Mesenchymal stem cell (in vitro differentiated cells and primary cell): ENCODE measurements around the gene EXTL1.

ENCODE experiments used
- DNase-seq: peaks from one replicate; pipeline ENCODE4 v3.0.0-alpha.2; 2013
- H2AFZ ChIP-seq: one replicate; pipeline ENCODE4 v1.6.1; 2013; ENCODE audit warnings: low read depth, mild to moderate bottlenecking, control low read depth, inconsistent platforms, low read length, moderate library complexity
- H2AK5ac ChIP-seq: 2 replicates; pipeline ENCODE4 v1.6.1; 2013; ENCODE audit warnings: low read length, moderate library complexity, mild to moderate bottlenecking, inconsistent platforms; ENCODE audit not compliant: severe bottlenecking
- H2BK120ac ChIP-seq: one replicate; pipeline ENCODE4 v1.6.1; 2013; ENCODE audit warnings: low read depth, mild to moderate bottlenecking, inconsistent platforms, low read length, moderate library complexity
- H2BK12ac ChIP-seq, 2 experiments: one replicate each; pipeline ENCODE4 v1.6.1; 2013; ENCODE audit warnings: inconsistent platforms in 2 of 2, low read length in 2 of 2, mild to moderate bottlenecking in 2 of 2, moderate library complexity in 2 of 2, control low read depth in 1 of 2
- H2BK15ac ChIP-seq: one replicate; pipeline ENCODE4 v1.6.1; 2013; ENCODE audit warnings: mild to moderate bottlenecking, low read depth, inconsistent platforms; ENCODE audit not compliant: poor library complexity, severe bottlenecking
- H2BK5ac ChIP-seq: 2 replicates; pipeline ENCODE4 v1.6.1; 2013; ENCODE audit warnings: low read depth, mild to moderate bottlenecking, low read length, control low read depth, inconsistent platforms; ENCODE audit not compliant: poor library complexity, severe bottlenecking
- H3K14ac ChIP-seq, 2 experiments: one replicate each; pipeline ENCODE4 v1.6.1; 2013; ENCODE audit warnings: inconsistent platforms in 2 of 2, low read length in 2 of 2, control low read depth in 1 of 2, mild to moderate bottlenecking in 1 of 2, moderate library complexity in 1 of 2
- H3K18ac ChIP-seq, 2 experiments: one replicate each; pipeline ENCODE4 v1.6.1; 2013; ENCODE audit warnings: inconsistent platforms in 2 of 2, low read length in 2 of 2, control low read depth in 1 of 2, low read depth in 1 of 2, mild to moderate bottlenecking in 1 of 2
- H3K23ac ChIP-seq, 2 experiments: one replicate each; pipeline ENCODE4 v1.6.1; 2013; ENCODE audit warnings: inconsistent platforms in 2 of 2, low read length in 2 of 2, mild to moderate bottlenecking in 2 of 2, moderate library complexity in 2 of 2, control low read depth in 1 of 2
- H3K27ac ChIP-seq: 2 replicates; pipeline ENCODE4 v1.5.1; 2013; ENCODE audit warnings: mild to moderate bottlenecking, moderate library complexity, low read length, control low read depth, inconsistent platforms; ENCODE audit not compliant: poor library complexity, severe bottlenecking
- H3K27me3 ChIP-seq, 2 experiments: 2 replicates each; pipeline versions ENCODE4 v1.6.1 to v1.7.0; 2013; ENCODE audit warnings: low read length in 2 of 2, mild to moderate bottlenecking in 2 of 2, moderate library complexity in 2 of 2, control low read depth in 1 of 2, inconsistent platforms in 1 of 2; ENCODE audit not compliant: control insufficient read depth in 1 of 2, insufficient read depth in 1 of 2
- H3K36me3 ChIP-seq, 2 experiments: 2 replicates each; pipeline versions ENCODE4 v1.6.1 to v1.7.0; 2013; ENCODE audit warnings: low read length in 2 of 2, control low read depth in 1 of 2, inconsistent platforms in 1 of 2, low read depth in 1 of 2, mild to moderate bottlenecking in 1 of 2; ENCODE audit not compliant: insufficient read depth in 2 of 2, control insufficient read depth in 1 of 2
- H3K4ac ChIP-seq, 2 experiments: one replicate each; pipeline ENCODE4 v1.6.1; 2013; ENCODE audit warnings: inconsistent platforms in 2 of 2, low read length in 2 of 2, mild to moderate bottlenecking in 2 of 2, moderate library complexity in 2 of 2, control low read depth in 1 of 2, low read depth in 1 of 2
- H3K4me1 ChIP-seq: 2 replicates; pipeline ENCODE4 v1.6.1; 2013; ENCODE audit warnings: low read depth, low read length, control low read depth; ENCODE audit not compliant: control insufficient read depth, insufficient read depth
- H3K4me2 ChIP-seq: 2 replicates; pipeline ENCODE4 v1.6.1; 2013; ENCODE audit warnings: low read length, mild to moderate bottlenecking, inconsistent platforms; ENCODE audit not compliant: poor library complexity, severe bottlenecking
- H3K4me3 ChIP-seq, 2 experiments: 2 replicates each; pipeline versions ENCODE4 v1.5.1 to v1.7.0; 2013; ENCODE audit warnings: low read length in 2 of 2, mild to moderate bottlenecking in 2 of 2, control low read depth in 1 of 2, low read depth in 1 of 2; ENCODE audit not compliant: insufficient read depth in 1 of 2
- H3K79me1 ChIP-seq: replicated peaks from 2 replicates; pipeline ENCODE4 v1.6.1; 2013; ENCODE audit warnings: mild to moderate bottlenecking, control low read depth, low read length, inconsistent platforms; ENCODE audit not compliant: poor library complexity, severe bottlenecking
- H3K9ac ChIP-seq: 2 replicates; pipeline ENCODE4 v1.7.0; 2013; ENCODE audit warnings: mild to moderate bottlenecking, low read length, moderate library complexity
- H3K9me3 ChIP-seq: 2 replicates; pipeline ENCODE4 v1.7.0; 2013; ENCODE audit warnings: mild to moderate bottlenecking, low read length; ENCODE audit not compliant: control insufficient read depth
- H4K8ac ChIP-seq: one replicate; pipeline ENCODE4 v1.6.1; 2013; ENCODE audit warnings: inconsistent platforms, mild to moderate bottlenecking, low read length, moderate library complexity
- H4K91ac ChIP-seq: one replicate; pipeline ENCODE4 v1.6.1; 2013; ENCODE audit warnings: mild to moderate bottlenecking, low read length, inconsistent platforms
- WGBS: methylation state at CpG from one replicate; pipeline ENCODE4 v1.1.7; 2013; ENCODE audit warnings: mixed read lengths; 5-methylcytosine and 5-hydroxymethylcytosine counted together

The EXTL1 gene

GRCh38 chr1:26041978-26042377, 20.4 kb downstream of the EXTL1 start:
- no peak overlapping the region for H2BK15ac ChIP-seq
- no peak overlapping the region for H2AFZ ChIP-seq
- no peak overlapping the region for H4K91ac ChIP-seq
- H3K4ac ChIP-seq: no peak overlapping the region
- no peak overlapping the region for H3K23ac ChIP-seq
- no peak overlapping the region for H3K27ac ChIP-seq
- peaks cover 9% of the 10 kb centered on the region for H3K4me1 ChIP-seq
- no peak overlapping the region for H2BK120ac ChIP-seq
- no peaks in the 10 kb centered on the region for H3K79me1 ChIP-seq
- H3K14ac ChIP-seq: no peak overlapping the region
- no peak overlapping the region for H2AK5ac ChIP-seq
- no peak overlapping the region for H4K8ac ChIP-seq
- H3K36me3 ChIP-seq: no peaks in the 10 kb centered on the region
- H3K9me3 ChIP-seq: no peaks in the 10 kb centered on the region
- no peak overlapping the region for H3K18ac ChIP-seq
- no peak overlapping the region for H2BK5ac ChIP-seq
- WGBS: 92% methylated on average over 2 of the region's 4 CpGs
- H3K9ac ChIP-seq: no peak overlapping the region
- no peak overlapping the region for H2BK12ac ChIP-seq
- H3K4me3 ChIP-seq: no peak overlapping the region
- peaks cover 54 to 87% of the 10 kb centered on the region in 2 experiments for H3K27me3 ChIP-seq
- DNase-seq: no peak
- H3K4me2 ChIP-seq: no peak overlapping the region

GRCh38 chr1:26043765-26044164, 22.2 kb downstream of the EXTL1 start:
- H4K8ac ChIP-seq: no peak overlapping the region
- H3K27ac ChIP-seq: no peak overlapping the region
- H3K36me3 ChIP-seq: no peaks in the 10 kb centered on the region
- no peak overlapping the region for H4K91ac ChIP-seq
- no peak overlapping the region for H2BK12ac ChIP-seq
- H2BK15ac ChIP-seq: no peak overlapping the region
- H2BK120ac ChIP-seq: no peak overlapping the region
- H3K4me2 ChIP-seq: no peak overlapping the region
- H2AFZ ChIP-seq: no peak overlapping the region
- no peak overlapping the region for H3K23ac ChIP-seq
- no peaks in the 10 kb centered on the region for H3K79me1 ChIP-seq
- H3K27me3 ChIP-seq: peaks cover 71 to 90% of the 10 kb centered on the region in 2 experiments
- no peaks in the 10 kb centered on the region for H3K9me3 ChIP-seq
- H3K18ac ChIP-seq: no peak overlapping the region
- H3K4me1 ChIP-seq: peaks cover 9% of the 10 kb centered on the region
- H2AK5ac ChIP-seq: no peak overlapping the region
- no peak overlapping the region for H3K14ac ChIP-seq
- H3K4ac ChIP-seq: no peak overlapping the region
- no peak for DNase-seq
- 100% methylated on average over 2 of the region's 2 CpGs for WGBS
- no peak overlapping the region for H2BK5ac ChIP-seq
- no peak overlapping the region for H3K9ac ChIP-seq
- H3K4me3 ChIP-seq: no peak overlapping the region

- 93% methylated on average over 3 of the region's 3 CpGs for WGBS
- Histone ChIP-seq H3K9me3 (no peaks in the 10 kb centered on the region), H2BK12ac (no peak overlapping the region), H4K91ac (no peak overlapping the region), H3K27me3 (peaks cover 77 to 91% of the 10 kb centered on the region in 2 experiments), H3K4ac (no peak overlapping the region), H2BK120ac (no peak overlapping the region), H3K27ac (no peak overlapping the region), H4K8ac (no peak overlapping the region), H3K23ac (no peak overlapping the region), H3K4me1 (peaks cover 9% of the 10 kb centered on the region), H2BK15ac (no peak overlapping the region), H3K4me3 (no peak overlapping the region), H3K79me1 (no peaks in the 10 kb centered on the region), H3K4me2 (no peak overlapping the region), H3K9ac (no peak overlapping the region), H3K36me3 (no peaks in the 10 kb centered on the region), H2AFZ (no peak overlapping the region), H3K18ac (no peak overlapping the region), H2BK5ac (no peak overlapping the region), H3K14ac (no peak overlapping the region), H2AK5ac (no peak overlapping the region)
- no peak for DNase-seq
Measured at GRCh38 chr1:26044414-26044813, 22.8 kb downstream of the EXTL1 start.

GRCh38 chr1:26044971-26045721, 23.6 kb downstream of the EXTL1 start:
- WGBS: 37% methylated on average over 29 of the region's 29 CpGs
- H3K23ac ChIP-seq: peak overlapping the region in 1 of 2 experiments; percentile 64
- no peak overlapping the region for H2BK12ac ChIP-seq
- H2AK5ac ChIP-seq: no peak overlapping the region
- H3K36me3 ChIP-seq: no peaks in the 10 kb centered on the region
- H4K91ac ChIP-seq: no peak overlapping the region
- H3K79me1 ChIP-seq: no peaks in the 10 kb centered on the region
- no peak overlapping the region for H2BK15ac ChIP-seq
- no peak overlapping the region for H2BK120ac ChIP-seq
- no peak overlapping the region for H3K4me2 ChIP-seq
- H4K8ac ChIP-seq: no peak overlapping the region
- H2BK5ac ChIP-seq: no peak overlapping the region
- no peak overlapping the region for H3K18ac ChIP-seq
- H3K4me1 ChIP-seq: peaks cover 9% of the 10 kb centered on the region
- no peak overlapping the region for H3K4ac ChIP-seq
- H2AFZ ChIP-seq: no peak overlapping the region
- H3K9me3 ChIP-seq: no peaks in the 10 kb centered on the region
- H3K14ac ChIP-seq: no peak overlapping the region
- peaks cover 84 to 92% of the 10 kb centered on the region in 2 experiments for H3K27me3 ChIP-seq
- no peak overlapping the region for H3K4me3 ChIP-seq
- no peak overlapping the region for H3K27ac ChIP-seq
- DNase-seq: no peak
- H3K9ac ChIP-seq: no peak overlapping the region
